GM18505 (cell line): ENCODE results near the gene P2RX1.

Experiments used
- ATAC-seq: cut with Tn5 transposase; IDR thresholded peaks from one replicate; pipeline ENCODE4 v1.9.1; 2021; ENCODE audit not compliant: unreplicated experiment
- POLR2A ChIP-seq: IDR thresholded peaks from 4 replicates; pipeline ENCODE4 v1.6.1; 2011; ENCODE audit warnings: borderline replicate concordance; ENCODE audit not compliant: insufficient read depth, insufficient read length; ENCODE audit errors: extremely low read depth

P2RX1 gene

GRCh38 chr17:3897731-3898130, 18.5 kb downstream of the P2RX1 start:
- TF ChIP-seq POLR2A: no peak
- no peak for ATAC-seq

- TF ChIP-seq POLR2A: no peak
- no peak for ATAC-seq
Observed at GRCh38 chr17:3896968-3897235, 19.4 kb downstream of the P2RX1 start.

GRCh38 chr17:3896108-3896967, 19.9 kb downstream of the P2RX1 start:
- TF ChIP-seq POLR2A: no peak
- no peak for ATAC-seq

- no peak for ATAC-seq
- TF ChIP-seq POLR2A: no peak
Observed at GRCh38 chr17:3895354-3895753, 20.9 kb downstream of the P2RX1 start.

GRCh38 chr17:3894911-3895343, 21.3 kb downstream of the P2RX1 start:
- ATAC-seq: no peak
- TF ChIP-seq POLR2A: no peak

- ATAC-seq: no peak
- no peak for TF ChIP-seq POLR2A
Observed at GRCh38 chr17:3894188-3894587, 22.1 kb downstream of the P2RX1 start.

- no peak for TF ChIP-seq POLR2A
- ATAC-seq: no peak
Observed at GRCh38 chr17:3893720-3894116, 22.5 kb downstream of the P2RX1 start.

GRCh38 chr17:3893003-3893719, 23.1 kb downstream of the P2RX1 start, which contains the start of gene CAMKK1:
TSS of gene CAMKK1 (minus strand) at chr17:3893053. CDS start at chr17:3885687, 7,366 bp downstream.
- ATAC-seq: peak; percentile 79
- TF ChIP-seq POLR2A: peak; percentile 54

- no peak for ATAC-seq
Observed at GRCh38 chr17:3892095-3892998, 23.9 kb downstream of the P2RX1 start.

GRCh38 chr17:3891626-3892094, 24.6 kb downstream of the P2RX1 start:
- no peak for TF ChIP-seq POLR2A

More at GRCh38 chr17:3892095-3892998, 23.9 kb downstream of the P2RX1 start:
- no peak for TF ChIP-seq POLR2A

GRCh38 chr17:3890878-3891219, 25.4 kb downstream of the P2RX1 start:
- no peak for TF ChIP-seq POLR2A
- ATAC-seq: no peak

More at GRCh38 chr17:3891626-3892094, 24.6 kb downstream of the P2RX1 start:
- ATAC-seq: no peak

- TF ChIP-seq POLR2A: no peak
- no peak for ATAC-seq
Observed at GRCh38 chr17:3890082-3890877, 26.0 kb downstream of the P2RX1 start.
